IMR-90 (cell line): Measurements from ENCODE around the gene ULBP2. TPM values are rescaled to one million over a fixed set of nuclear protein-coding genes. Genes with fewer than 3 reads are reported as not detected.

Source experiments
- ATAC-seq: fragments of 200-7000 bp; cut with Tn5 transposase; 2 replicates; pipeline ENCODE4 v1.9.1; 2020; ENCODE audit warnings: low read depth, mild to moderate bottlenecking, moderate library complexity
- BruUV-seq: library from RNA; stranded (reverse); fragments of 400-500 nt; replicated peaks from 2 replicates; lab custom pipeline; 2021; lab: Mats Ljungman, UMichigan
- CTCF ChIA-PET: fragments of 300-600 bp; formaldehyde crosslinking; extraction: SDS; loops from one replicate; lab custom pipeline; 2021; ENCODE audit warnings: antibody characterized with exemption; lab: Yijun Ruan, JAX
- POLR2A ChIA-PET: fragments of 300-600 bp; sonication (Branson Sonifier 250); formaldehyde crosslinking; loops from one replicate; lab custom pipeline; 2022; ENCODE audit warnings: antibody characterized with exemption; ENCODE audit not compliant: unreplicated experiment; lab: Charles Lee
- DNase-seq: peaks from one replicate; pipeline ENCODE4 v3.0.0; 2013
- H2AFZ ChIP-seq: replicated peaks from 2 replicates; pipeline ENCODE3; 2013; ENCODE audit warnings: low read length, mild to moderate bottlenecking; ENCODE audit not compliant: poor library complexity
- H2AK5ac ChIP-seq: 2 replicates; pipeline ENCODE4 v1.6.1; 2013; ENCODE audit warnings: low read depth, low read length, inconsistent platforms
- H2AK9ac ChIP-seq: replicated peaks from 2 replicates; pipeline ENCODE3; 2013; ENCODE audit warnings: mild to moderate bottlenecking, low read depth, low read length, moderate library complexity; ENCODE audit not compliant: poor library complexity
- H2BK120ac ChIP-seq: 2 replicates; pipeline ENCODE4 v1.6.1; 2013; ENCODE audit warnings: low read depth, low read length, inconsistent platforms
- H2BK15ac ChIP-seq: 3 replicates; pipeline ENCODE4 v1.6.1; 2013; ENCODE audit warnings: low read depth, low read length, inconsistent platforms
- H2BK20ac ChIP-seq: 2 replicates; pipeline ENCODE4 v1.6.1; 2013; ENCODE audit warnings: low read depth, mild to moderate bottlenecking, inconsistent platforms, low read length, moderate library complexity
- H2BK5ac ChIP-seq: 2 replicates; pipeline ENCODE4 v1.6.1; 2013; ENCODE audit warnings: mild to moderate bottlenecking, low read depth, low read length, inconsistent platforms; ENCODE audit not compliant: poor library complexity, severe bottlenecking
- H3K14ac ChIP-seq: replicated peaks from 2 replicates; pipeline ENCODE4 v1.6.1; 2013; ENCODE audit warnings: low read depth, low read length, inconsistent platforms
- H3K18ac ChIP-seq: 2 replicates; pipeline ENCODE4 v1.6.1; 2013; ENCODE audit warnings: low read depth, low read length, control low read depth
- H3K23ac ChIP-seq: 2 replicates; pipeline ENCODE4 v1.6.1; 2013; ENCODE audit warnings: low read depth, low read length, inconsistent platforms
- H3K27ac ChIP-seq: 2 replicates; pipeline ENCODE4 v1.5.1; 2013; ENCODE audit warnings: mild to moderate bottlenecking, control low read depth, low read length; ENCODE audit not compliant: insufficient read depth
- H3K27me3 ChIP-seq: 2 replicates; pipeline ENCODE4 v1.6.1; 2013; ENCODE audit warnings: low read length; ENCODE audit not compliant: control insufficient read depth, insufficient read depth
- H3K36me3 ChIP-seq: 2 replicates; pipeline ENCODE4 v1.6.1; 2013; ENCODE audit warnings: low read length, mixed read lengths; ENCODE audit not compliant: control insufficient read depth, insufficient read depth
- H3K4ac ChIP-seq: 2 replicates; pipeline ENCODE4 v1.6.1; 2013; ENCODE audit warnings: low read depth, low read length, inconsistent platforms
- H3K4me1 ChIP-seq: 2 replicates; pipeline ENCODE4 v1.6.1; 2013; ENCODE audit warnings: low read length, mixed read lengths; ENCODE audit not compliant: control insufficient read depth, insufficient read depth
- H3K4me2 ChIP-seq: 2 replicates; pipeline ENCODE4 v1.6.1; 2013; ENCODE audit warnings: low read depth, mild to moderate bottlenecking, control low read depth, low read length, moderate library complexity
- H3K4me3 ChIP-seq: 2 replicates; pipeline ENCODE4 v1.5.1; 2013; ENCODE audit warnings: low read depth, mild to moderate bottlenecking, control low read depth, low read length, moderate library complexity; ENCODE audit not compliant: insufficient read depth
- H3K56ac ChIP-seq: 2 replicates; pipeline ENCODE4 v1.6.1; 2013; ENCODE audit warnings: low read length, inconsistent platforms; ENCODE audit not compliant: insufficient read depth; ENCODE audit errors: extremely low read depth
- H3K79me1 ChIP-seq, 2 experiments: 2 replicates each; pipeline ENCODE4 v1.6.1; 2013; ENCODE audit warnings: low read length in 2 of 2, inconsistent platforms in 1 of 2, low read depth in 1 of 2
- H3K9ac ChIP-seq: 2 replicates; pipeline ENCODE4 v1.6.1; 2013; ENCODE audit warnings: low read depth, low read length, control low read depth
- H3K9me1 ChIP-seq: 2 replicates; pipeline ENCODE4 v1.6.1; 2013; ENCODE audit warnings: low read length, inconsistent platforms; ENCODE audit not compliant: insufficient read depth
- H3K9me3 ChIP-seq: 2 replicates; pipeline ENCODE4 v1.6.1; 2013; ENCODE audit warnings: low read length; ENCODE audit not compliant: control insufficient read depth, insufficient read depth
- H4K20me1 ChIP-seq: 2 replicates; pipeline ENCODE4 v1.6.1; 2013; ENCODE audit warnings: low read length, inconsistent platforms; ENCODE audit not compliant: insufficient read depth
- H4K5ac ChIP-seq: 2 replicates; pipeline ENCODE4 v1.6.1; 2013; ENCODE audit warnings: mild to moderate bottlenecking, low read depth, low read length, control low read depth
- H4K8ac ChIP-seq, 2 experiments: 2 replicates each; pipeline ENCODE4 v1.6.1; 2013; ENCODE audit warnings: low read depth in 2 of 2, low read length in 2 of 2, control low read depth in 1 of 2, inconsistent platforms in 1 of 2
- H4K91ac ChIP-seq: 2 replicates; pipeline ENCODE4 v1.6.1; 2013; ENCODE audit warnings: low read depth, low read length, inconsistent platforms; ENCODE audit not compliant: insufficient read depth
- CHD1 ChIP-seq: IDR thresholded peaks from 2 replicates; pipeline ENCODE4 v1.6.1; 2012; ENCODE audit warnings: low read depth, low read length, improper control_type of control experiment
- MAFK ChIP-seq: IDR thresholded peaks from 2 replicates; pipeline ENCODE4 v1.6.1; 2012; ENCODE audit warnings: low read depth, low read length, improper control_type of control experiment
- POLR2A ChIP-seq: IDR thresholded peaks from 2 replicates; pipeline ENCODE4 v1.6.1; 2012; ENCODE audit warnings: mild to moderate bottlenecking, low read depth, low read length
- RCOR1 ChIP-seq: IDR thresholded peaks from 2 replicates; pipeline ENCODE4 v1.6.1; 2012; ENCODE audit warnings: mild to moderate bottlenecking, low read length, improper control_type of control experiment; ENCODE audit not compliant: insufficient replicate concordance
- USF2 ChIP-seq: fragments of 150-350 bp; IDR thresholded peaks from 2 replicates; pipeline ENCODE4 v1.6.1; 2017; ENCODE audit warnings: mild to moderate bottlenecking, antibody characterized with exemption, low read length, low read depth
- WGBS, 2 experiments: methylation state at CpG; one replicate each; pipeline versions ENCODE4 v1.1.5 to v1.1.7; 2013; ENCODE audit warnings: missing lambda C conversion rate in 2 of 2; ENCODE audit not compliant: insufficient read length in 1 of 2; ENCODE audit errors: extremely low coverage in 2 of 2; 5-methylcytosine and 5-hydroxymethylcytosine counted together
- dilution Hi-C: fragments of 300-500 bp; cut with HindIII; formaldehyde crosslinking; loops from one replicate; pipeline ENCODE4 v1.14.3; 2018; ENCODE audit warnings: low sequenced_read_pairs; ENCODE audit not compliant: unreplicated experiment
- in situ Hi-C: fragments of 300-500 bp; cut with MboI; formaldehyde crosslinking; loops from 3 replicates; pipeline ENCODE4 v1.14.3; 2019; ENCODE audit warnings: low sequenced_read_pairs, inconsistent platforms, mixed read lengths
- intact Hi-C: fragments of 100-400 bp; cut with micrococcal nuclease; formaldehyde crosslinking; loops from 2 replicates; pipeline ENCODE4 v1.10.0; 2022
- polyA plus RNA-seq, 3 experiments: library from polyadenylated mRNA; depleted of rRNA; stranded (reverse); fragments of >200 nt; gene quantifications; 2 replicates each; pipeline ENCODE4 v1.2.3, GENCODE V29; 2012; ENCODE audit warnings: low replicate concordance in 1 of 3
- total RNA-seq: library from RNA; depleted of rRNA; stranded (reverse); fragments of >200 nt; gene quantifications from 2 replicates; pipeline ENCODE4 v1.2.3, GENCODE V29; 2012
- TF ChIP-seq, protein P1 (sequence below): conservative IDR thresholded peaks from 2 replicates; pipeline ENCODE4 v1.5.1; 2012; ENCODE audit warnings: mild to moderate bottlenecking, low read depth, low read length, improper control_type of control experiment

ULBP2 gene
- total and polyA plus RNA-seq, 2 of the 4 experiments (the other 2 are of a cell fraction), result 7.9 to 16.2 TPM

GRCh38 chr6:149925253-149925973 is 16.4 kb upstream of the ULBP2 start:
- Histone ChIP-seq H3K9ac (peak overlapping the region; percentile 21; the same call in 1 of the 2 replicates), H4K5ac (peak overlapping the region; percentile 58), H3K4me1 (peaks cover 2% of the 10 kb centered on the region; the same call in 1 of the 2 replicates), H3K27ac (no peak overlapping the region), H4K8ac (peak overlapping the region; percentile 92 to 97), H3K9me1 (no peaks in the 10 kb centered on the region), H3K9me3 (no peaks in the 10 kb centered on the region), H3K4me3 (peak overlapping the region; percentile 32), H3K79me1 (no peaks in the 10 kb centered on the region), H3K36me3 (no peaks in the 10 kb centered on the region), H4K91ac (peak overlapping the region; percentile 49; the same call in 1 of the 2 replicates), H2AFZ (peak overlapping the region; percentile 97), H2AK9ac (peak overlapping the region; percentile 78), H2AK5ac (0 out of 2 replicates have a peak overlapping the region, but pooled peaks have one; percentile 39), H3K56ac (no peak overlapping the region), H3K4ac (peak overlapping the region; percentile 72), H4K20me1 (no peaks in the 10 kb centered on the region), H3K18ac (no peak overlapping the region), H2BK15ac (no peak overlapping the region), H2BK5ac (no peak overlapping the region), H3K14ac (no peak overlapping the region), H2BK20ac (no peak overlapping the region), H2BK120ac (peak overlapping the region; percentile 23; the same call in 1 of the 2 replicates), H3K27me3 (peaks cover 8% of the 10 kb centered on the region), H3K4me2 (peak overlapping the region; percentile 81), H3K23ac (peak overlapping the region; percentile 82)
- ATAC-seq (peak; percentile 3), DNase-seq (no peak)
- BruUV-seq, result no TSS peak
- no peak for TF ChIP-seq RCOR1
- TF ChIP-seq CHD1, result no peak
- TF ChIP-seq POLR2A, result no peak
- TF ChIP-seq MAFK, result no peak
- no peak for TF ChIP-seq USF2
- TF ChIP-seq, protein P1, sequence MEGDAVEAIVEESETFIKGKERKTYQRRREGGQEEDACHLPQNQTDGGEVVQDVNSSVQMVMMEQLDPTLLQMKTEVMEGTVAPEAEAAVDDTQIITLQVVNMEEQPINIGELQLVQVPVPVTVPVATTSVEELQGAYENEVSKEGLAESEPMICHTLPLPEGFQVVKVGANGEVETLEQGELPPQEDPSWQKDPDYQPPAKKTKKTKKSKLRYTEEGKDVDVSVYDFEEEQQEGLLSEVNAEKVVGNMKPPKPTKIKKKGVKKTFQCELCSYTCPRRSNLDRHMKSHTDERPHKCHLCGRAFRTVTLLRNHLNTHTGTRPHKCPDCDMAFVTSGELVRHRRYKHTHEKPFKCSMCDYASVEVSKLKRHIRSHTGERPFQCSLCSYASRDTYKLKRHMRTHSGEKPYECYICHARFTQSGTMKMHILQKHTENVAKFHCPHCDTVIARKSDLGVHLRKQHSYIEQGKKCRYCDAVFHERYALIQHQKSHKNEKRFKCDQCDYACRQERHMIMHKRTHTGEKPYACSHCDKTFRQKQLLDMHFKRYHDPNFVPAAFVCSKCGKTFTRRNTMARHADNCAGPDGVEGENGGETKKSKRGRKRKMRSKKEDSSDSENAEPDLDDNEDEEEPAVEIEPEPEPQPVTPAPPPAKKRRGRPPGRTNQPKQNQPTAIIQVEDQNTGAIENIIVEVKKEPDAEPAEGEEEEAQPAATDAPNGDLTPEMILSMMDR, result no peak
- intact Hi-C loops, result no loop called here
- in situ Hi-C loops, result loop anchor here (10.0 to 25.0 kb wide), 3 partner anchors 201 to 412 kb away; partner anchors contain the start of gene PPIL4
- 50% methylated on average over 3 of the region's 34 CpGs; no CpG with 5 or more reads in 1 of the 2 experiments for whole genome bisulfite sequencing, 2 experiments
- dilution Hi-C loops, result no loop called here
- ChIA-PET CTCF (interaction anchor here (1.1 to 1.4 kb wide), 2 partner anchors 8 to 91 kb away, joined by 3 to 4 read pairs; no protein-coding TSS in a partner anchor), POLR2A (no interaction called here)
